Measurements from ENCODE around the gene PTPRN2. TPM values are rescaled to one million over a fixed set of nuclear protein-coding genes. Genes with fewer than 3 reads are reported as not detected.

Gene PTPRN2
- polyA plus RNA-seq, 1 experiment = 0.02 TPM

GRCh38 chr7:157786375-157787274 lies 801.0 kb downstream of the PTPRN2 start:
- H3K4me3 ChIP-seq (ENCODE audit: low read depth, low read length) = no peak overlapping the region
- no peak overlapping the region for H3K27ac ChIP-seq (ENCODE audit: low read depth, low read length)
- TF ChIP-seq CTCF (IDR thresholded peaks at IDR 0.05; ENCODE audit: low read depth, low read length) = no peak
- CTCF ChIA-PET = no interaction called here
- peaks cover 90% of the 10 kb centered on the region for H3K9me3 ChIP-seq (ENCODE audit: control insufficient read depth, insufficient read depth, low read length)
- no peaks in the 10 kb centered on the region for H3K27me3 ChIP-seq (ENCODE audit: control insufficient read depth, insufficient read depth, low read length)
- DNase-seq (ENCODE audit: low read depth, low spot score) = no peak
- POLR2A ChIA-PET = no interaction called here

GRCh38 chr7:157785486-157786186 lies 802.0 kb downstream of the PTPRN2 start:
- H3K27ac ChIP-seq (ENCODE audit: low read depth, low read length) = no peak overlapping the region
- TF ChIP-seq CTCF (IDR thresholded peaks at IDR 0.05; ENCODE audit: low read depth, low read length) = no peak
- H3K4me3 ChIP-seq (ENCODE audit: low read depth, low read length) = no peak overlapping the region
- no peak for DNase-seq (ENCODE audit: low read depth, low spot score)
- CTCF ChIA-PET = no interaction called here
- H3K27me3 ChIP-seq (ENCODE audit: control insufficient read depth, insufficient read depth, low read length) = no peaks in the 10 kb centered on the region
- H3K9me3 ChIP-seq (ENCODE audit: control insufficient read depth, insufficient read depth, low read length) = peaks cover 93% of the 10 kb centered on the region
- POLR2A ChIA-PET = no interaction called here

- no peak for DNase-seq (ENCODE audit: low read depth, low spot score)
- no peak for TF ChIP-seq CTCF (IDR thresholded peaks at IDR 0.05; ENCODE audit: low read depth, low read length)
- peaks cover 96% of the 10 kb centered on the region for H3K9me3 ChIP-seq (ENCODE audit: control insufficient read depth, insufficient read depth, low read length)
- POLR2A ChIA-PET = no interaction called here
- no peaks in the 10 kb centered on the region for H3K27me3 ChIP-seq (ENCODE audit: control insufficient read depth, insufficient read depth, low read length)
- no peak overlapping the region for H3K27ac ChIP-seq (ENCODE audit: low read depth, low read length)
- H3K4me3 ChIP-seq (ENCODE audit: low read depth, low read length) = no peak overlapping the region
- CTCF ChIA-PET = no interaction called here
Measured at GRCh38 chr7:157784979-157785441, 802.6 kb downstream of the PTPRN2 start.

GRCh38 chr7:157784041-157784835 lies 803.4 kb downstream of the PTPRN2 start:
- Histone ChIP-seq H3K9me3 (ENCODE audit: control insufficient read depth, insufficient read depth, low read length) (peaks cover 96% of the 10 kb centered on the region), H3K27ac (ENCODE audit: low read depth, low read length) (no peak overlapping the region), H3K4me3 (ENCODE audit: low read depth, low read length) (no peak overlapping the region), H3K27me3 (ENCODE audit: control insufficient read depth, insufficient read depth, low read length) (no peaks in the 10 kb centered on the region)
- DNase-seq (ENCODE audit: low read depth, low spot score) = no peak
- no peak for TF ChIP-seq CTCF (IDR thresholded peaks at IDR 0.05; ENCODE audit: low read depth, low read length)
- ChIA-PET CTCF (no interaction called here), POLR2A (no interaction called here)
